Loucy (cell line): ENCODE measurements around the gene H1-8.
"Not testable (repeated sequence)": the region's sequence is repeated elsewhere in the genome, so short reads cannot be mapped to it uniquely, and the experiment has no call there.

Source experiments
- H2AFZ ChIP-seq: fragments of 200-600 bp; sonication (generic); 2 replicates; pipeline ENCODE4 v1.6.0; 2016; ENCODE audit warnings: antibody characterized with exemption, mild to moderate bottlenecking, low read length, moderate library complexity
- H3F3A ChIP-seq: fragments of 200-600 bp; 2 replicates; pipeline ENCODE4 v1.6.0; 2016; ENCODE audit warnings: antibody characterized with exemption, low read depth, mild to moderate bottlenecking
- H3K27me3 ChIP-seq: fragments of 200-600 bp; sonication (generic); 2 replicates; pipeline ENCODE4 v1.6.1; 2014; ENCODE audit warnings: low read length, mild to moderate bottlenecking; ENCODE audit not compliant: insufficient read depth, poor library complexity, severe bottlenecking
- H3K36me3 ChIP-seq: fragments of 200-600 bp; sonication (generic); 2 replicates; pipeline ENCODE4 v1.6.1; 2016; ENCODE audit warnings: low read length; ENCODE audit not compliant: insufficient read depth
- H3K4me1 ChIP-seq: fragments of 200-600 bp; sonication (generic); 2 replicates; pipeline ENCODE4 v1.5.1; 2014; ENCODE audit warnings: low read length, mild to moderate bottlenecking; ENCODE audit not compliant: insufficient read depth, poor library complexity, severe bottlenecking
- H3K4me2 ChIP-seq: fragments of 200-600 bp; sonication (generic); 2 replicates; pipeline ENCODE4 v1.6.0; 2014; ENCODE audit warnings: antibody characterized with exemption, low read length, low read depth, mild to moderate bottlenecking; ENCODE audit not compliant: poor library complexity, severe bottlenecking
- H3K4me3 ChIP-seq: fragments of 200-600 bp; sonication (generic); 2 replicates; pipeline ENCODE4 v1.5.1; 2014; ENCODE audit warnings: low read length, mild to moderate bottlenecking, mixed read lengths; ENCODE audit not compliant: poor library complexity, severe bottlenecking
- H3K79me2 ChIP-seq: fragments of 200-600 bp; sonication (generic); 2 replicates; pipeline ENCODE4 v1.6.1; 2014; ENCODE audit warnings: low read length; ENCODE audit not compliant: insufficient read depth
- H3K9ac ChIP-seq: fragments of 200-600 bp; sonication (generic); 2 replicates; pipeline ENCODE4 v1.6.0; 2014; ENCODE audit warnings: mild to moderate bottlenecking, low read depth, low read length, moderate library complexity; ENCODE audit not compliant: poor library complexity, severe bottlenecking
- H3K9me2 ChIP-seq: fragments of 200-600 bp; sonication (generic); replicated peaks from 2 replicates; pipeline ENCODE4 v1.6.1; 2016; ENCODE audit warnings: low read depth, low read length, mixed read lengths
- H3K9me3 ChIP-seq: fragments of 200-600 bp; sonication (generic); 2 replicates; pipeline ENCODE4 v1.6.1; 2014; ENCODE audit warnings: mild to moderate bottlenecking, antibody characterized with exemption, low read length, low read depth; ENCODE audit not compliant: insufficient read depth
- H4K20me1 ChIP-seq: fragments of 200-600 bp; sonication (generic); 2 replicates; pipeline ENCODE4 v1.6.0; 2014; ENCODE audit warnings: antibody characterized with exemption, low read length, mild to moderate bottlenecking; ENCODE audit not compliant: insufficient read depth, poor library complexity, severe bottlenecking
- EZH2phosphoT487 ChIP-seq: fragments of 200-600 bp; IDR thresholded peaks from 2 replicates; pipeline ENCODE4 v1.6.1; 2018; ENCODE audit warnings: antibody characterized with exemption, mild to moderate bottlenecking, moderate library complexity, borderline replicate concordance
- TF ChIP-seq, protein P1 (sequence below): fragments of 200-600 bp; sonication (generic); conservative IDR thresholded peaks from 2 replicates; pipeline ENCODE4 v1.5.1; 2014; ENCODE audit warnings: mild to moderate bottlenecking, antibody characterized with exemption, low read length

The H1-8 gene

DNA sequence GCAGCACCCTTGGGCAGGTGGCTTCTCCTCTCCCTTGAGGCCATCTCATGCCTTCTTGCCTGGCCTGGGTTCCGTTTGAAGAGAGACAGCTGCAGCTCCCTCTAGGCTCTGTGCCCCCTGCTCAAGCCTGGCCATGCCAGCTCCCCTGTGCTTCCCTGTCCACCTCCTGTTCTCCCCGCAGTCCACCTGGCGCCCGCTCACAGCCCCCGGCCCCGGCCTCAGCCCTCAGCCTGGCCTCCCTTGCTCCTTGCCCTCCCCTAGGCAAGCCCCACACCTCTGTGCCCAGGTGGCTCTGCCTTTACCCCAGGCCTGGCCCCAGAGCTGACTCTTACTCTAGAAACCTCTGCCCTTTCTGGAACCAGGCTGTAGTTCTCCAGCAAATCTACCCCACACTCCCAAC is 28.4 kb upstream of the H1-8 start:
- no peak for TF ChIP-seq EZH2phosphoT487
- TF ChIP-seq, protein P1, sequence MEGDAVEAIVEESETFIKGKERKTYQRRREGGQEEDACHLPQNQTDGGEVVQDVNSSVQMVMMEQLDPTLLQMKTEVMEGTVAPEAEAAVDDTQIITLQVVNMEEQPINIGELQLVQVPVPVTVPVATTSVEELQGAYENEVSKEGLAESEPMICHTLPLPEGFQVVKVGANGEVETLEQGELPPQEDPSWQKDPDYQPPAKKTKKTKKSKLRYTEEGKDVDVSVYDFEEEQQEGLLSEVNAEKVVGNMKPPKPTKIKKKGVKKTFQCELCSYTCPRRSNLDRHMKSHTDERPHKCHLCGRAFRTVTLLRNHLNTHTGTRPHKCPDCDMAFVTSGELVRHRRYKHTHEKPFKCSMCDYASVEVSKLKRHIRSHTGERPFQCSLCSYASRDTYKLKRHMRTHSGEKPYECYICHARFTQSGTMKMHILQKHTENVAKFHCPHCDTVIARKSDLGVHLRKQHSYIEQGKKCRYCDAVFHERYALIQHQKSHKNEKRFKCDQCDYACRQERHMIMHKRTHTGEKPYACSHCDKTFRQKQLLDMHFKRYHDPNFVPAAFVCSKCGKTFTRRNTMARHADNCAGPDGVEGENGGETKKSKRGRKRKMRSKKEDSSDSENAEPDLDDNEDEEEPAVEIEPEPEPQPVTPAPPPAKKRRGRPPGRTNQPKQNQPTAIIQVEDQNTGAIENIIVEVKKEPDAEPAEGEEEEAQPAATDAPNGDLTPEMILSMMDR = no peak
- no peak overlapping the region for H3K4me2 ChIP-seq
- no peaks in the 10 kb centered on the region for H4K20me1 ChIP-seq
- H3K79me2 ChIP-seq = no peaks in the 10 kb centered on the region
- H3K9me3 ChIP-seq = no peaks in the 10 kb centered on the region
- no peaks in the 10 kb centered on the region for H3K9me2 ChIP-seq
- no peak overlapping the region for H3K9ac ChIP-seq
- no peak overlapping the region for H2AFZ ChIP-seq
- H3K4me1 ChIP-seq = no peaks in the 10 kb centered on the region
- no peaks in the 10 kb centered on the region for H3K27me3 ChIP-seq
- no peak overlapping the region for H3K4me3 ChIP-seq
- H3F3A ChIP-seq = no peaks in the 10 kb centered on the region
- no peaks in the 10 kb centered on the region; the same call in 1 of the 2 replicates for H3K36me3 ChIP-seq

DNA sequence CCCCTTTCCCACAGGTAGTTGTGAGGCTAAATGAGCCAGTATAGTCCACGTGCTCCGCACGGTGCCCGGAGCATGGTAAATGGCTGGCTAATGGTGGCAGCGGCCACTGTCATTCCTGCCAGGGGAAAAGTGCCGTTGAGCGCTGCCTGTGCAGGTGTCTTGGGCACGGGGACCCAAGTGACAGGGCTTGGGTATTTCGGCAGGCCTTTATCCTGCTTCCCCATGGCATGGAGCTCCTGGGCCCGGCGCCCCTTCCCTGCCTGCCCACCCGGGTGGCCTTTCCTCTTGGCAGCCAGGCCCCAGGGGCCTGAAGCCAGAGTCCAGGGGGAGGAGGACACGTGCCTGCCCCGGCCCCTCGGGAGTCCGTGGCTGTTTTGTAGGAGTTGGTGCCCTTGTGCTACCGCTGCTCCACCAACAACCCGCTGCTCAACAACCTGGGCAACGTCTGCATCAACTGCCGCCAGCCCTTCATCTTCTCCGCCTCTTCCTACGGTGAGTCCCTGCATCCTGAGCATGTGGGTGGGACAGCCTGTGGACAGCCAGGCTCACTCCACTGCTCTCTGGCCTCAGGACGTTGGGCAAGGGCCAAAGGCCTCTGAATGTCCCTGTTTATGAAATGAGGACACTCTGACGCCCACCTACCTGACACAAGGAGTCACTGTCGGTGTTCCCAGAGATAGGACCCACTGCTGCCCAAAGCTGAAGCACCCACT is 27.7 kb upstream of the H1-8 start:
- not testable (repeated sequence) for H3K4me2 ChIP-seq, H3K9ac ChIP-seq, H2AFZ ChIP-seq, H3K4me1 ChIP-seq, H3K79me2 ChIP-seq, H4K20me1 ChIP-seq, H3K4me3 ChIP-seq, H3K9me2 ChIP-seq, H3K9me3 ChIP-seq, H3K36me3 ChIP-seq, H3F3A ChIP-seq, H3K27me3 ChIP-seq

DNA sequence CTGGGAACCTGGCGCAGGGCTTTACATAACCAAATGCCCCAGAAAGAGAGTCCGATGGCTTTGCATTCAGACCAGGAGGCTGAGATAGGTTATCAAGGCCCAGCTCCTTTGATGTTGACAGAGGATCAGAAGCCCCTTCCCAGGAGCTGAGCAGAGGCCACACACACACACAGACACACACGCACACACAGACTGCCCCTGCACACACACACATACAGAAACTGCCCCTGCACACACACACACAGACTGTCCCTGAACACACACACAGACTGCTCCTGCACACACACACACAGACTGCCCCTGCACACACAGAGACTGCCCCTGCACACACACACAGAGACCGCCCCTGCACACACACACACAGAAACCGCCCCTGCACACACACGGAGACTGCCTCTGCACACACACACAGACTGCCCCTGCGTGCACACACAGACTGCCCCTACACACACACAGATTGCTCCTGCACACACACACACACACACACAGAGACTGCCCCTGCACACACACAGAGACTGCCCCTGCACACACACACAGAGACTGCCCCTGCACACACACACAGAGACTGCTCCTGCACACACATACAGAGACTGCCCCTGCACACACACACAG is 27.0 kb upstream of the H1-8 start:
- not testable (repeated sequence) for H3K27me3 ChIP-seq, H3F3A ChIP-seq, H2AFZ ChIP-seq, H3K4me2 ChIP-seq, H3K9me2 ChIP-seq, H3K4me3 ChIP-seq, H3K79me2 ChIP-seq, H3K9me3 ChIP-seq, H4K20me1 ChIP-seq, H3K36me3 ChIP-seq, H3K4me1 ChIP-seq, H3K9ac ChIP-seq

DNA sequence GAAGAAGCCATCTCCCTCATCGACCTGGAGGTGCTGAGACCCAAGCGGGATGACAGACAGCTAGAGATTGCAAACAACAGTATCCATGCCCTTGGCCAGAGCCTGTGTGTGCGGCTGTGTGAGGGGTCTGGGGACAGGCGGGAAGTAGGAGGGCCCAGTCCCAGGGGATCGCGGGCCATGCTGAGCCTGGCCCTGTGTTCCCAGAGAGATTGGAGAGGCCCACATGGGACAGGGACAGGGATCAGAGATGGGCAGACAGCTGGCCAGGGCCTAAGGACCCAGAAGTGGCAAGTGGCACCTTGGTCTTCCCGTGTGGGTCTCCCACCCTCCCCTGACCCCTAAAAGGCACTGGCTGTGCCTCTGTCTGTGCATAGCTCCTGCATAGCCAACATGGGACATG is 25.5 kb upstream of the H1-8 start:
- H3K4me1 ChIP-seq = no peaks in the 10 kb centered on the region
- no peak overlapping the region for H3K9ac ChIP-seq
- no peak overlapping the region for H2AFZ ChIP-seq
- H3K4me3 ChIP-seq = no peak overlapping the region
- H3K9me2 ChIP-seq = no peaks in the 10 kb centered on the region
- no peaks in the 10 kb centered on the region for H3K79me2 ChIP-seq
- H3K4me2 ChIP-seq = no peak overlapping the region
- H3K27me3 ChIP-seq = no peaks in the 10 kb centered on the region
- H3K36me3 ChIP-seq = no peaks in the 10 kb centered on the region; the same call in 1 of the 2 replicates
- H3K9me3 ChIP-seq = no peaks in the 10 kb centered on the region
- TF ChIP-seq EZH2phosphoT487 = no peak
- TF ChIP-seq, protein P1 = no peak
- H4K20me1 ChIP-seq = no peaks in the 10 kb centered on the region
- no peaks in the 10 kb centered on the region for H3F3A ChIP-seq
